H1 (cell line): ENCODE results near the gene CMTR1. TPM values are rescaled to one million over a fixed set of nuclear protein-coding genes. Genes with fewer than 3 reads are reported as not detected.

Experiments used
- CTCF ChIA-PET: fragments of 300-600 bp; sonication (Branson Sonifier 250); formaldehyde crosslinking; loops from one replicate; lab custom pipeline; 2021; ENCODE audit not compliant: partially characterized antibody; lab: Charles Lee
- POLR2A ChIA-PET: fragments of 300-600 bp; sonication (Branson Sonifier 250); formaldehyde crosslinking; loops from one replicate; lab custom pipeline; 2021; ENCODE audit warnings: inconsistent platforms; ENCODE audit not compliant: partially characterized antibody; lab: Charles Lee
- DNase-seq, 2 experiments: peaks; one replicate each; pipeline versions ENCODE4 v3.0.0 to v3.0.0-alpha.2; 2010 to 2022; ENCODE audit warnings: low spot score in 2 of 2, low read depth in 1 of 2, mixed read lengths in 1 of 2
- FAIRE-seq: peaks from 2 replicates; lab custom pipeline; 2011; peaks lifted over from hg19 to GRCh38; lab: Jason Lieb, UNC
- H2AFZ ChIP-seq: 2 replicates; pipeline ENCODE4 v1.8.1; 2012; ENCODE audit warnings: low read length, inconsistent platforms
- H2AK5ac ChIP-seq: 2 replicates; pipeline ENCODE4 v1.6.1; 2013; ENCODE audit warnings: low read depth, low read length
- H2BK120ac ChIP-seq: replicated peaks from 2 replicates; pipeline ENCODE3; 2013; ENCODE audit warnings: low read depth, low read length, inconsistent platforms
- H2BK12ac ChIP-seq: 2 replicates; pipeline ENCODE4 v1.6.1; 2013; ENCODE audit warnings: low read depth, low read length
- H2BK15ac ChIP-seq: 2 replicates; pipeline ENCODE4 v1.6.1; 2013; ENCODE audit warnings: low read length
- H2BK20ac ChIP-seq: 2 replicates; pipeline ENCODE4 v1.6.1; 2013; ENCODE audit warnings: low read length
- H2BK5ac ChIP-seq: 2 replicates; pipeline ENCODE4 v1.6.1; 2013; ENCODE audit warnings: low read depth, low read length
- H3K14ac ChIP-seq: 2 replicates; pipeline ENCODE4 v1.6.1; 2013; ENCODE audit warnings: inconsistent platforms; ENCODE audit not compliant: insufficient read length
- H3K18ac ChIP-seq: 2 replicates; pipeline ENCODE4 v1.6.1; 2013; ENCODE audit warnings: low read length; ENCODE audit errors: extremely low read depth
- H3K23ac ChIP-seq: 2 replicates; pipeline ENCODE4 v1.6.1; 2013; ENCODE audit warnings: inconsistent platforms; ENCODE audit not compliant: insufficient read length
- H3K23me2 ChIP-seq: 2 replicates; pipeline ENCODE4 v1.6.1; 2013; ENCODE audit warnings: low read depth, low read length
- H3K27ac ChIP-seq: 2 replicates; pipeline ENCODE4 v1.6.1; 2011; ENCODE audit warnings: low read depth, low read length, inconsistent platforms
- H3K27me3 ChIP-seq, 4 experiments: replicated peaks in 1 of 4; 1 replicate in 1 of 4; 2 replicates in 3 of 4; pipeline versions ENCODE4 v1.6.1 to v1.8.1; 2011 to 2013; ENCODE audit warnings: low read length in 3 of 4, mild to moderate bottlenecking in 3 of 4, inconsistent platforms in 2 of 4, mixed read lengths in 2 of 4, moderate library complexity in 1 of 4; ENCODE audit not compliant: control insufficient read depth in 3 of 4, insufficient read depth in 3 of 4; ENCODE audit errors: extremely low read depth in 1 of 4
- H3K36me3 ChIP-seq, 4 experiments: 2 replicates each; pipeline versions ENCODE4 v1.6.1 to v1.8.1; 2011 to 2013; ENCODE audit warnings: mild to moderate bottlenecking in 4 of 4, low read length in 3 of 4, moderate library complexity in 2 of 4, control low read depth in 1 of 4, inconsistent platforms in 1 of 4; ENCODE audit not compliant: insufficient read depth in 4 of 4, control insufficient read depth in 2 of 4
- H3K4ac ChIP-seq: replicated peaks from 2 replicates; pipeline ENCODE3; 2013; ENCODE audit warnings: low read length, low read depth, mixed read lengths, inconsistent platforms; ENCODE audit not compliant: insufficient read length
- H3K4me1 ChIP-seq, 4 experiments: replicated peaks in 1 of 4; 1 replicate in 1 of 4; 2 replicates in 3 of 4; pipeline versions ENCODE4 v1.6.1 to v1.8.1; 2011 to 2013; ENCODE audit warnings: low read length in 3 of 4, inconsistent platforms in 2 of 4, mixed read lengths in 1 of 4; ENCODE audit not compliant: insufficient read depth in 4 of 4, control insufficient read depth in 3 of 4
- H3K4me2 ChIP-seq, 2 experiments: 2 replicates each; pipeline versions ENCODE4 v1.6.1 to v1.8.1; 2011 to 2013; ENCODE audit warnings: low read depth in 2 of 2, low read length in 2 of 2, control low read depth in 1 of 2, inconsistent platforms in 1 of 2, mild to moderate bottlenecking in 1 of 2; ENCODE audit not compliant: insufficient read depth in 1 of 2
- H3K4me3 ChIP-seq, 4 experiments: fragments of 200-600, 300-600 bp in 1 of 4; sonication (generic), shearing (Covaris generic), sonication (Bioruptor Twin) in 1 of 4; 2 replicates each; pipeline versions ENCODE4 v1.5.1 to v1.8.1; 2011 to 2016; ENCODE audit warnings: low read length in 4 of 4, low read depth in 3 of 4, control low read depth in 2 of 4, inconsistent platforms in 2 of 4, mild to moderate bottlenecking in 2 of 4, mixed read lengths in 1 of 4, moderate library complexity in 1 of 4; ENCODE audit not compliant: insufficient read depth in 2 of 4; ENCODE audit errors: extremely low read depth in 1 of 4
- H3K56ac ChIP-seq: replicated peaks from 2 replicates; pipeline ENCODE3; 2013; ENCODE audit warnings: low read depth, mild to moderate bottlenecking, mixed read lengths, low read length, inconsistent platforms; ENCODE audit not compliant: insufficient read length
- H3K79me1 ChIP-seq: 2 replicates; pipeline ENCODE4 v1.6.1; 2013; ENCODE audit warnings: low read depth, low read length, control low read depth
- H3K79me2 ChIP-seq, 2 experiments: 2 replicates each; pipeline versions ENCODE4 v1.6.1 to v1.8.1; 2012 to 2013; ENCODE audit warnings: low read length in 2 of 2, mild to moderate bottlenecking in 2 of 2, inconsistent platforms in 1 of 2; ENCODE audit not compliant: insufficient read depth in 2 of 2, control insufficient read depth in 1 of 2
- H3K9ac ChIP-seq, 4 experiments: replicated peaks in 1 of 4; 1 replicate in 1 of 4; 2 replicates in 3 of 4; pipeline versions ENCODE4 v1.6.1 to v1.8.1; 2011 to 2013; ENCODE audit warnings: low read depth in 3 of 4, low read length in 3 of 4, control low read depth in 2 of 4, mild to moderate bottlenecking in 2 of 4, moderate library complexity in 2 of 4, inconsistent platforms in 1 of 4; ENCODE audit errors: extremely low read depth in 1 of 4
- H3K9me3 ChIP-seq, 2 experiments: 2 replicates each; pipeline versions ENCODE4 v1.6.1 to v1.8.1; 2012 to 2013; ENCODE audit warnings: mild to moderate bottlenecking in 2 of 2, moderate library complexity in 2 of 2, control low read depth in 1 of 2, inconsistent platforms in 1 of 2, low read depth in 1 of 2, low read length in 1 of 2, mixed read lengths in 1 of 2; ENCODE audit not compliant: insufficient read depth in 2 of 2
- H4K20me1 ChIP-seq, 2 experiments: replicated peaks in 1 of 2; 2 replicates each; pipeline versions ENCODE3 to v1.8.1; 2011 to 2013; ENCODE audit warnings: inconsistent platforms in 2 of 2, low read length in 2 of 2, mild to moderate bottlenecking in 1 of 2; ENCODE audit not compliant: insufficient read depth in 2 of 2, control insufficient read depth in 1 of 2
- H4K5ac ChIP-seq: 2 replicates; pipeline ENCODE4 v1.6.1; 2013; ENCODE audit warnings: low read length, low read depth, mixed read lengths, inconsistent platforms; ENCODE audit not compliant: insufficient read length
- H4K8ac ChIP-seq: 2 replicates; pipeline ENCODE4 v1.8.0; 2013; ENCODE audit warnings: mild to moderate bottlenecking, moderate library complexity, low read length, inconsistent platforms; ENCODE audit not compliant: insufficient read depth; ENCODE audit errors: extremely low read depth
- H4K91ac ChIP-seq: replicated peaks from 2 replicates; pipeline ENCODE3; 2013; ENCODE audit warnings: low read length, mixed read lengths, inconsistent platforms; ENCODE audit not compliant: insufficient read length
- CBX5 ChIP-seq: fragments of 300-800, 300-1000 bp; sonication (generic); IDR thresholded peaks from 2 replicates; pipeline ENCODE4 v1.7.1; 2016; ENCODE audit warnings: antibody characterized with exemption, low read length, low read depth
- CTCF ChIP-seq, 3 experiments: IDR thresholded peaks; 1 replicate in 2 of 3; 2 replicates in 1 of 3; pipeline versions ENCODE4 v1.5.1 to v1.6.1; 2011; ENCODE audit warnings: low read length in 3 of 3, mild to moderate bottlenecking in 3 of 3, inconsistent platforms in 2 of 3, low read depth in 1 of 3, moderate library complexity in 1 of 3; ENCODE audit not compliant: insufficient read depth in 1 of 3; ENCODE audit errors: control extremely low read depth in 1 of 3
- EZH2 ChIP-seq: fragments of 200-600 bp; sonication (generic); IDR thresholded peaks from 2 replicates; pipeline ENCODE4 v1.7.1; 2012; ENCODE audit warnings: low read depth, mild to moderate bottlenecking, moderate library complexity, low read length, inconsistent platforms; ENCODE audit not compliant: severe bottlenecking
- RFX5 ChIP-seq: IDR thresholded peaks from 2 replicates; pipeline ENCODE4 v1.6.1; 2011; ENCODE audit warnings: low read depth, low read length, improper control_type of control experiment, borderline replicate concordance
- WGBS, 2 experiments: shearing (Covaris generic) in 1 of 2; methylation state at CpG; one replicate each; pipeline versions ENCODE4 v1.1.6 to v1.1.7; 2013 to 2015; ENCODE audit warnings: low lambda C conversion rate in 2 of 2, mixed read lengths in 2 of 2, inconsistent platforms in 1 of 2, low coverage in 1 of 2, missing lambda C conversion rate in 1 of 2; ENCODE audit not compliant: insufficient replicate concordance in 2 of 2, insufficient coverage in 1 of 2, insufficient read length in 1 of 2; ENCODE audit errors: extremely low coverage in 1 of 2, missing lambda C conversion rate in 1 of 2; 5-methylcytosine and 5-hydroxymethylcytosine counted together
- polyA plus RNA-seq, 7 experiments: library from polyadenylated mRNA; depleted of rRNA in 3 of 7; stranded (reverse) in 5 of 7; unstranded in 2 of 7; fragments of >200 nt in 5 of 7; fragments of 200-250 nt in 2 of 7; gene quantifications; 1 replicate in 5 of 7; 2 replicates in 1 of 7; 4 replicates in 1 of 7; pipeline versions ENCODE4 v1.2.1 to v1.2.3, GENCODE V29; 2011 to 2013; ENCODE audit warnings: missing spikeins in 2 of 7, mixed read lengths in 2 of 7
- total RNA-seq: library from RNA; stranded (reverse); fragmentation: NEBNext Ultra II Directional; extraction: Animal tissue kit (Norgen Biotek cat#: 25700); gene quantifications from 2 replicates; pipeline ENCODE4 v1.2.1, GENCODE V29; 2021

The CMTR1 gene
- total and polyA plus RNA-seq, 2 of the 8 experiments (the other 6 are each of a cell fraction or from before 2014, with no cell fraction given): 15.2 to 33.1 TPM

- H2BK12ac ChIP-seq: no peak overlapping the region
- no peaks in the 10 kb centered on the region for H3K27me3 ChIP-seq
- no peaks in the 10 kb centered on the region for H3K79me1 ChIP-seq
- ChIA-PET POLR2A (interaction anchor here (0.7 kb wide), 1 partner anchor 28 kb away, joined by 3 read pairs; no protein-coding TSS in a partner anchor), CTCF (interaction anchor here (0.5 to 0.7 kb wide), 2 partner anchors 19 to 833 kb away, joined by 4 to 5 read pairs; no protein-coding TSS in a partner anchor)
- no peak overlapping the region for H3K18ac ChIP-seq
- H3K36me3 ChIP-seq: no peaks in the 10 kb centered on the region
- H4K91ac ChIP-seq: no peak overlapping the region
- no peak overlapping the region for H3K14ac ChIP-seq
- no peak overlapping the region for H4K5ac ChIP-seq
- no peak overlapping the region for H3K4me3 ChIP-seq
- H2BK20ac ChIP-seq: no peak overlapping the region
- no peak overlapping the region for H2BK5ac ChIP-seq
- no peak for TF ChIP-seq CTCF (IDR thresholded peaks at IDR 0.05; ENCODE audit: control extremely low read depth in 1 of 3, insufficient read depth in 1 of 3, low read depth in 1 of 3, low read length in 3 of 3)
- no peak for TF ChIP-seq RFX5
- no peak for TF ChIP-seq EZH2
- no peak for TF ChIP-seq CBX5
- no peaks in the 10 kb centered on the region for H3K4me1 ChIP-seq
- no peak overlapping the region for H4K8ac ChIP-seq
- H3K9ac ChIP-seq: no peak overlapping the region
- H2BK120ac ChIP-seq: no peak overlapping the region
- no peak overlapping the region for H3K27ac ChIP-seq
- no peak overlapping the region for H3K56ac ChIP-seq
- no peak overlapping the region for H3K4me2 ChIP-seq
- DNase-seq (no peak), FAIRE-seq (no peak)
- no peak overlapping the region for H2BK15ac ChIP-seq
- no peaks in the 10 kb centered on the region for H4K20me1 ChIP-seq
- H2AK5ac ChIP-seq: no peak overlapping the region
- H3K23me2 ChIP-seq: no peaks in the 10 kb centered on the region
- H3K23ac ChIP-seq: no peak overlapping the region
- 43% methylated on average over 2 of the region's 2 CpGs; no CpG with 5 or more reads in 1 of the 2 experiments for WGBS, 2 experiments
- no peaks in the 10 kb centered on the region for H3K9me3 ChIP-seq
- no peak overlapping the region for H2AFZ ChIP-seq
- H3K79me2 ChIP-seq: no peaks in the 10 kb centered on the region
- H3K4ac ChIP-seq: no peak overlapping the region
Observed at GRCh38 chr6:37417393-37417792, 15.6 kb upstream of the CMTR1 start.
